ENCODE results near the gene IFNLR1. TPM values are rescaled to one million over a fixed set of nuclear protein-coding genes. Genes with fewer than 3 reads are reported as not detected.
A peak's percentile ranks its signal among the peaks of the same experiment; 100 is the strongest.
"Not testable (repeated sequence)": the region's sequence is repeated elsewhere in the genome, so short reads cannot be mapped to it uniquely, and the experiment has no call there.

IFNLR1 gene
- 1 to 10 TPM; 3.9 to 4.3 (median 4.1) TPM for polyA plus RNA-seq (ENCODE audit: insufficient read length in 3 of 3)

- peak in 1 of 3 donors; percentile 40 for DNase-seq (ENCODE audit: low read depth in 3 of 3, low spot score in 2 of 3)
Observed at GRCh38 chr1:24186993-24187790, at the start of gene IFNLR1. TSS of gene IFNLR1 (minus strand) at chr1:24187289. CDS start at chr1:24187248, 41 bp downstream.

- DNase-seq (ENCODE audit: low read depth in 3 of 3, low spot score in 2 of 3), result no peak
Observed at GRCh38 chr1:24235921-24236788, 49.1 kb upstream of the IFNLR1 start.

GRCh38 chr1:24233684-24234600, 46.9 kb upstream of the IFNLR1 start:
- DNase-seq (ENCODE audit: low read depth in 3 of 3, low spot score in 2 of 3), result no peak

GRCh38 chr1:24231701-24232100, 44.6 kb upstream of the IFNLR1 start:
- DNase-seq (ENCODE audit: low read depth in 3 of 3, low spot score in 2 of 3), result no peak

GRCh38 chr1:24228311-24228710, 41.2 kb upstream of the IFNLR1 start:
- DNase-seq (ENCODE audit: low read depth in 3 of 3, low spot score in 2 of 3), result no peak

- no peak for DNase-seq (ENCODE audit: low read depth in 3 of 3, low spot score in 2 of 3)
Observed at GRCh38 chr1:24226749-24227148, 39.7 kb upstream of the IFNLR1 start.

GRCh38 chr1:24224761-24225160, 37.7 kb upstream of the IFNLR1 start:
- DNase-seq (ENCODE audit: low read depth in 3 of 3, low spot score in 2 of 3), result no peak

GRCh38 chr1:24224086-24224485, 37.0 kb upstream of the IFNLR1 start:
- no peak for DNase-seq (ENCODE audit: low read depth in 3 of 3, low spot score in 2 of 3)

- no peak for DNase-seq (ENCODE audit: low read depth in 3 of 3, low spot score in 2 of 3)
Observed at GRCh38 chr1:24222793-24223192, 35.7 kb upstream of the IFNLR1 start.

GRCh38 chr1:24222008-24222605, 35.0 kb upstream of the IFNLR1 start:
- DNase-seq (ENCODE audit: low read depth in 3 of 3, low spot score in 2 of 3), result no peak

- DNase-seq (ENCODE audit: low read depth in 3 of 3, low spot score in 2 of 3), result no peak
Observed at GRCh38 chr1:24221246-24221645, 34.2 kb upstream of the IFNLR1 start.

GRCh38 chr1:24216276-24217074, 29.4 kb upstream of the IFNLR1 start:
- DNase-seq (ENCODE audit: low read depth in 3 of 3, low spot score in 2 of 3), result no peak

GRCh38 chr1:24215226-24215814, 28.2 kb upstream of the IFNLR1 start:
- no peak for DNase-seq (ENCODE audit: low read depth in 3 of 3, low spot score in 2 of 3)

GRCh38 chr1:24212376-24212775, 25.3 kb upstream of the IFNLR1 start:
- no peak for DNase-seq (ENCODE audit: low read depth in 3 of 3, low spot score in 2 of 3)

GRCh38 chr1:24210195-24210627, 23.1 kb upstream of the IFNLR1 start:
- DNase-seq (ENCODE audit: low read depth in 3 of 3, low spot score in 2 of 3), result no peak

- DNase-seq (ENCODE audit: low read depth in 3 of 3, low spot score in 2 of 3), result no peak
Observed at GRCh38 chr1:24209097-24209496, 22.0 kb upstream of the IFNLR1 start.

GRCh38 chr1:24207709-24208108, 20.6 kb upstream of the IFNLR1 start:
- DNase-seq (ENCODE audit: low read depth in 3 of 3, low spot score in 2 of 3), result no peak

GRCh38 chr1:24207395-24207687, 20.3 kb upstream of the IFNLR1 start:
- DNase-seq (ENCODE audit: low read depth in 3 of 3, low spot score in 2 of 3), result not testable (repeated sequence)

Measured in right renal cortex interstitium (tissue), 3 donors.